ENCODE results near the gene KCNS3.

DNA sequence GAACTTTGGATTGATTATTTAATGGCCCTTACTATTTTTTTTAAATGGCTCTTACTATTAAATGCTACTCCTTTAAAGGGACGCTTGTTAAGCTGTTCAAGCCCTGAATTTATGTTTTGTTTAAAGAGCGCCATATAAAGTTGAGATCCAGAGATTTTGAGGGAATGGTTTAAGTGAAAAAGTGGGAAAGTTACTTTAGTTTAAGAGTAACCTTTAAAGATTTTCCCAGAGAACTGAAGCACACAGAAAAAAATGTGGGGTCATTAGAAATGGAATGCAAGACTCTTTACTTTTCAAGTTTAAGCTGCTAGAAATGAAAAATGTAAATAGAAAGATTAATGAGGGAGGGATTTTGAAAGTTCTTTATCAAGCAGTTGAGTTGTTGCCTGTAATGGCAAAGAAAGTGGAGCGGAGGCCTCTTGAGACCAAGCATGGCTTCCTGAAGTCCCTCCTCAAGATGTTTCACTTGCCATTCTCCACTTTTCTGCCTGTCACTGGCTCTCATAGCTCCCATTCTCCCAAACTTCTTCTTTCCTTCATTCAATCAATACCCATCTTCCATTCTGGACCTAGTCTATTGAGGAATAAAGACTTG lies 93.2 kb downstream of the KCNS3 start:
- TF ChIP-seq CTCF (IDR thresholded peaks at IDR 0.05): no peak
- TF ChIP-seq EP300 (IDR thresholded peaks at IDR 0.05): no peak
- TF ChIP-seq POLR2A (IDR thresholded peaks at IDR 0.05): no peak
- TF ChIP-seq POLR2AphosphoS5 (IDR thresholded peaks at IDR 0.05): no peak

All from suprapubic skin (tissue), 4 donors.